ENCODE measurements around the gene SMIM32. TPM values are rescaled to one million over a fixed set of nuclear protein-coding genes. Genes with fewer than 3 reads are reported as not detected.

SMIM32 gene
- total and polyA plus RNA-seq, 2 of the 4 experiments (the other 2 are of a cell fraction), result not detected

- CTCF ChIA-PET, result no interaction called here
- Histone ChIP-seq H3K4ac (ENCODE audit: low read depth, low read length) (no peak overlapping the region), H3K56ac (ENCODE audit: extremely low read depth, insufficient read depth, low read length) (no peak overlapping the region), H3K4me2 (ENCODE audit: low read depth, low read length) (no peak overlapping the region), H2AK5ac (ENCODE audit: low read depth, low read length) (no peak overlapping the region), H3K14ac (replicated peaks; ENCODE audit: low read depth, low read length) (no peak overlapping the region), H3K23ac (ENCODE audit: low read depth, low read length) (no peak overlapping the region), H3K27me3 (ENCODE audit: control insufficient read depth, insufficient read depth, low read length) (peaks cover 27% of the 10 kb centered on the region), H4K5ac (ENCODE audit: low read depth, low read length) (no peak overlapping the region), H3K4me3 (ENCODE audit: insufficient read depth, low read depth, low read length) (no peak overlapping the region), H4K8ac (ENCODE audit: low read depth in 2 of 2, low read length in 2 of 2) (no peak overlapping the region), H3K27ac (ENCODE audit: insufficient read depth, low read length) (no peak overlapping the region), H3K18ac (ENCODE audit: low read depth, low read length) (no peak overlapping the region), H2BK15ac (ENCODE audit: low read depth, low read length) (no peak overlapping the region), H2BK120ac (ENCODE audit: low read depth, low read length) (no peak overlapping the region), H2BK20ac (ENCODE audit: low read depth, low read length) (no peak overlapping the region), H3K4me1 (ENCODE audit: control insufficient read depth, insufficient read depth, low read length) (no peaks in the 10 kb centered on the region; the same call in 1 of the 2 replicates), H3K9me1 (ENCODE audit: insufficient read depth, low read length) (no peaks in the 10 kb centered on the region), H3K36me3 (ENCODE audit: control insufficient read depth, insufficient read depth, low read length) (no peaks in the 10 kb centered on the region), H2AK9ac (replicated peaks; ENCODE audit: low read depth, low read length, poor library complexity) (no peak overlapping the region), H4K91ac (ENCODE audit: insufficient read depth, low read depth, low read length) (no peak overlapping the region), H2AFZ (replicated peaks; ENCODE audit: low read length, poor library complexity) (no peak overlapping the region), H2BK5ac (ENCODE audit: low read depth, low read length, poor library complexity, severe bottlenecking) (no peak overlapping the region), H3K9me3 (ENCODE audit: control insufficient read depth, insufficient read depth, low read length) (no peaks in the 10 kb centered on the region), H4K20me1 (ENCODE audit: insufficient read depth, low read length) (no peaks in the 10 kb centered on the region), H3K79me1 (ENCODE audit: low read depth in 1 of 2, low read length in 2 of 2) (no peaks in the 10 kb centered on the region), H3K9ac (ENCODE audit: low read depth, low read length) (no peak overlapping the region)
- in situ Hi-C loops (cut with MboI; ENCODE audit: low sequenced_read_pairs), result loop anchor here (25.0 kb wide), 1 partner anchor 638 kb away; no protein-coding TSS in a partner anchor
- TF ChIP-seq RCOR1 (IDR thresholded peaks at IDR 0.05; ENCODE audit: insufficient replicate concordance, low read length) (no peak), BHLHE40 (IDR thresholded peaks at IDR 0.05; ENCODE audit: low read depth, low read length) (no peak), MAZ (IDR thresholded peaks at IDR 0.05; ENCODE audit: borderline replicate concordance, low read depth, low read length) (no peak), NFE2L2 (IDR thresholded peaks at IDR 0.05; ENCODE audit: low read depth, low read length) (no peak)
- DNase-seq, result no peak
- intact Hi-C loops (cut with micrococcal nuclease), result no loop called here
- 83% methylated on average over 1 of the region's 3 CpGs; no CpG with 5 or more reads in 1 of the 2 experiments for WGBS, 2 experiments (ENCODE audit: extremely low coverage in 2 of 2, insufficient read length in 1 of 2)
- POLR2A ChIA-PET (ENCODE audit: unreplicated experiment), result no interaction called here
- no TSS peak for BruUV-seq (replicated peaks)
- dilution Hi-C loops (cut with HindIII; ENCODE audit: low sequenced_read_pairs, unreplicated experiment), result no loop called here
- no peak for ATAC-seq (ENCODE audit: low read depth)
These were observed 7.8 kb upstream of the SMIM32 start for GRCh38 chr5:136200761-136201160.

Data from IMR-90 (cell line).